Astrocyte of the spinal cord (primary cell): ENCODE measurements around the gene KRTAP4-2.

Experiments
- DNase-seq: peaks from one replicate; pipeline ENCODE4 v3.0.0; 2011; ENCODE audit warnings: low read depth, low spot score
- H3K4me3 ChIP-seq: 2 replicates; pipeline ENCODE4 v1.5.1; 2011; ENCODE audit warnings: low read depth, mild to moderate bottlenecking, low read length, moderate library complexity
- CTCF ChIP-seq: IDR thresholded peaks from 2 replicates; pipeline ENCODE4 v1.5.1; 2012; ENCODE audit warnings: low read depth, mild to moderate bottlenecking, low read length, inconsistent platforms
- in situ Hi-C: cut with HindIII; loops from 2 replicates; pipeline ENCODE4 v1.10.0; 2017; ENCODE audit warnings: low sequenced_read_pairs

The KRTAP4-2 gene

GRCh38 chr17:41178843-41179616 is 1.0 kb upstream of the KRTAP4-2 start:
- TF ChIP-seq CTCF: no peak
- in situ Hi-C loops: no loop called here
- no peak overlapping the region for H3K4me3 ChIP-seq
- DNase-seq: no peak

GRCh38 chr17:41178341-41178740 is 320 bp upstream of the KRTAP4-2 start:
- peak; percentile 5 for DNase-seq
- in situ Hi-C loops: no loop called here
- TF ChIP-seq CTCF: no peak
- H3K4me3 ChIP-seq: no peak overlapping the region

GRCh38 chr17:41176744-41177387 is 1.2 kb downstream of the KRTAP4-2 start:
- no peak for TF ChIP-seq CTCF
- H3K4me3 ChIP-seq: no peak overlapping the region
- DNase-seq: no peak
- in situ Hi-C loops: no loop called here

GRCh38 chr17:41171886-41172285 is 6.1 kb downstream of the KRTAP4-2 start:
- H3K4me3 ChIP-seq: no peak overlapping the region
- TF ChIP-seq CTCF: no peak
- no peak for DNase-seq
- in situ Hi-C loops: no loop called here

GRCh38 chr17:41168121-41168520 is 9.9 kb downstream of the KRTAP4-2 start, which contains the start of gene KRTAP4-3:
TSS of gene KRTAP4-3 (minus strand) at chr17:41168221. CDS start at chr17:41168172, 49 bp downstream.
- in situ Hi-C loops: no loop called here
- no peak for DNase-seq
- H3K4me3 ChIP-seq: no peak within 1 kb of the TSS
- TF ChIP-seq CTCF: no peak

- DNase-seq: no peak
- no peak for TF ChIP-seq CTCF
- no peak overlapping the region for H3K4me3 ChIP-seq
- in situ Hi-C loops: no loop called here
Observed at GRCh38 chr17:41167561-41167960, 10.5 kb downstream of the KRTAP4-2 start.
